Measurements from ENCODE around the gene ZNRD2.

Gene ZNRD2

DNA sequence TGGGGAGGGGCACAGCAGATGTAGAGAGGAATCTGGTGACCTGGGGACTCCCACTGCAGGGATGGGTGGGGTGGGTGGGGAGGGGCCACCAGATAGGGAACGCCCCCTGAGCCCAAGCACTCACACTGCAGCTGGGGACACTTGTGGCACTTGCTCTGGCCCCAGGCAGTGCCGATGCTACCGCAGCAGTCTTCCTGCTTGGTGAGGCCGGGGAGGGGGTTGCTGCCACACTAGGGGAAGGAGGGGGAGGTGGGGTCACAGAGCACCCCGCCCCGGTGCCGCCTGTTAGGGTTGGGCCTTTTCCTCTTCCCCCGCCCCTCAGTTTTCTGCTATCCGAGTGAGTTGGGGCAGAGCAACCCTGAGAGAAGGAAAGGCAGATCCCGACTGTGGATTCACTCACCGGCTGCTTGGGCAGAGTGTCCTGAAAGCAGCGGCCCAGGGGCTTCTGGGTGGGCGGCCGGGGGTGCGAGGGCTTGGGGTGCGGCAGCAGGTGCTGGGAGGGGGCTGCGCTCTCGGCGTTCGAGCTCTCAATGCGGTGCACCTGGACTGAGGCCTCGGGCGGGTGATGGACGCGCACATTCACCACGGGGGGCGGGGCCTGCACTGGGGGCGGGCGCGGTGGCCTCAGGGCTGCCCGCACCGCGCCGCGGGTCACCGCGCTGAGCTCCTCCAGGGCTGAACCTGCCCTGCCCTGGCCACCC lies 16.8 kb upstream of the ZNRD2 start:
- TF ChIP-seq, protein P1, sequence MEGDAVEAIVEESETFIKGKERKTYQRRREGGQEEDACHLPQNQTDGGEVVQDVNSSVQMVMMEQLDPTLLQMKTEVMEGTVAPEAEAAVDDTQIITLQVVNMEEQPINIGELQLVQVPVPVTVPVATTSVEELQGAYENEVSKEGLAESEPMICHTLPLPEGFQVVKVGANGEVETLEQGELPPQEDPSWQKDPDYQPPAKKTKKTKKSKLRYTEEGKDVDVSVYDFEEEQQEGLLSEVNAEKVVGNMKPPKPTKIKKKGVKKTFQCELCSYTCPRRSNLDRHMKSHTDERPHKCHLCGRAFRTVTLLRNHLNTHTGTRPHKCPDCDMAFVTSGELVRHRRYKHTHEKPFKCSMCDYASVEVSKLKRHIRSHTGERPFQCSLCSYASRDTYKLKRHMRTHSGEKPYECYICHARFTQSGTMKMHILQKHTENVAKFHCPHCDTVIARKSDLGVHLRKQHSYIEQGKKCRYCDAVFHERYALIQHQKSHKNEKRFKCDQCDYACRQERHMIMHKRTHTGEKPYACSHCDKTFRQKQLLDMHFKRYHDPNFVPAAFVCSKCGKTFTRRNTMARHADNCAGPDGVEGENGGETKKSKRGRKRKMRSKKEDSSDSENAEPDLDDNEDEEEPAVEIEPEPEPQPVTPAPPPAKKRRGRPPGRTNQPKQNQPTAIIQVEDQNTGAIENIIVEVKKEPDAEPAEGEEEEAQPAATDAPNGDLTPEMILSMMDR (IDR thresholded peaks at IDR 0.05; ENCODE audit: control insufficient read depth, insufficient read depth, low read depth, low read length, missing control alignments), result no peak
- no peak overlapping the region for H3K4me3 ChIP-seq (ENCODE audit: control insufficient read depth, low read depth, low read length)
- no peak for DNase-seq (ENCODE audit: low read depth)

DNA sequence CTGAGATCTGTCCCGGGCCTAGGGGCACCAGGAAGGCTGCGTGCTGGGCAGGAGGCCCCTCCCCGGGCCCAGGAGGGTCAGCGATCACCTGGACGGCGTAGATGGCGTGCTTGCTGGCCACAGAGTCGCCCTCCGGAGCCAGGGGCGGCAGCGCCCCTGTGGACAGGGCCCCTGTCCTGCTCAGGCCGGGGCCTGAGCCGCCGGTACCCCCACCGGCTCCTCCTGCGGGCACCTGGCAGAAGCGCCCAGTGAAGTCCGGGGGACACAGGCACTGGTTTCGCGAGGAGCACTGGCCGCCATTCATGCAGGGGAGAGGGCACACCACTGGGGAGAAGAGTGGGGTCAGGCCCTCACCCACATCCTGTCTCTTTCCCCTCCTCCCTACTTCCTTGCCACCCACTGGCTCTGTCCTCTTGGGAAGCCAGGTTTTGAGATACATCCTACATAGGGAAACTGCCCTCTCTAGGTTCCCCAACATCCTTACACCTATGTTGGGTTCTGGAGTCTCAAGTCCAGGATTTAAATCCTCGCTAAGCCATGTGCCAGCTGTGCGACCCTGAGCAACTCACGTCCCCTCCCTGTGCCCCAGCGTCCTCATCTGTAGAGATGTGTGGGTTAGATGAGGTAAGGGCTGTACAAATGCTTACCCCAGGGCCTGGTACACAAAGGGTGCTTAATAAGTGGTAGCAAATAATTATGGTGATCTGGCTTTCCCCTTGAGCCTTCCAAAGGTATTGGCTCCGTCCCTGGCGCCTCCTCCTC lies 16.0 kb upstream of the ZNRD2 start:
- TF ChIP-seq, protein P1 (IDR thresholded peaks at IDR 0.05; ENCODE audit: control insufficient read depth, insufficient read depth, low read depth, low read length, missing control alignments), result no peak
- no peak overlapping the region for H3K4me3 ChIP-seq (ENCODE audit: control insufficient read depth, low read depth, low read length)
- no peak for DNase-seq (ENCODE audit: low read depth)

DNA sequence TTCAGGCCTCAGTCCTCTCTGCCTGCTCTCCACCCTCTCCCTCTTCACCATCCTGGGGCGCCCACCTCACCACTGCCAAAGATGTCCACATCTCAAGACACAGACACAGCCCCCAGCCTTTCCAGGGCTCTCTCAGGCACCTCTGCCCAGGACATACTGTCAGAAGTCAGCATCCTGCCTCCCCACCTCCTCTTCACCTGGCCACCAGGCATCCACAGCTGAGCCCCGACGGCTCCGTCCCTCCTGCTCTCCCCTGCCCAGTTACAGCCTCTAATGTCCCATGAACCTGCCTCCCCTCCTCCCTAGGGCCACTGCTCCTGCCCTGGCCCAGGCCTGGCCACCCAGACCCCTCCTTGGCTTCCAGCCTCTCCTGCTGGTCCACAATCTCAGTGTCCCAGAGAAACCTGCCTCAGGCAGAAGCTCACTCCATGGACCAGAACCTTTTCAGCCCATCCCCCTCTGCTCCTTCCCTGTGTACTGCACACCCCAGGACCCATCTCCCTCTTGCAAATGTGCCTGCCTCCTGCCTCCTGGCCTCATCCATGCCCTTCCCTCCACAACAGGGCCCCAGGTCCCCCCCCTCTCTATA lies 15.3 kb upstream of the ZNRD2 start:
- H3K4me3 ChIP-seq (ENCODE audit: control insufficient read depth, low read depth, low read length), result no peak overlapping the region
- no peak for DNase-seq (ENCODE audit: low read depth)
- TF ChIP-seq, protein P1 (IDR thresholded peaks at IDR 0.05; ENCODE audit: control insufficient read depth, insufficient read depth, low read depth, low read length, missing control alignments), result no peak

DNA sequence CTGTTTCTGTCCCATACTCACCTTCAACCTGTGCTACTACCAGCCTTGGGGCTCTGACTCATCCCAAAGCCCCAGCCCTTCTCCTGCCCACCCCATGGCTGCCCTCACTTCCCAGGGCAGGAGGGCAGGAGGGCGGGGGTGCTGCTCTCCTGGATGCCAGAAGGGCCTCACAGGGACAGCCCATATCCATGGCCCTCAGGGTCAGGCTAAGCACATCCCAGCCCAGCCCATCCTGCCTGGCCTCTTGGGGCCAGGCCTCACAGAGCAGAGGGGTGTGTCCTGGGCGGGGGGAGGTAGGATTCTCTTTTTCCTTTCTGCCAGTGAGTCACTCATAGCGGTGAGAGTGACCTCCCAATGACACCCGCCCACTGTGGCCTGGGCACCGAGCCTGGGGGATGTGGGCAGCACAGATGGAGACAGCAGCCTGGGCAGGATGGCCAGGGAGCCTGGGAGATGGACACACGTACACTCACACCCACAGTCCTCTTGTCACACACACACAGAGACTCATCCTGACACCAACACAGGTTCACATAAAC lies 14.5 kb upstream of the ZNRD2 start:
- no peak overlapping the region; the same call in none of the 2 replicates for H3K4me3 ChIP-seq (ENCODE audit: control insufficient read depth, low read depth, low read length)
- TF ChIP-seq, protein P1 (IDR thresholded peaks at IDR 0.05; ENCODE audit: control insufficient read depth, insufficient read depth, low read depth, low read length, missing control alignments), result no peak
- peak; percentile 64 for DNase-seq (ENCODE audit: low read depth)

DNA sequence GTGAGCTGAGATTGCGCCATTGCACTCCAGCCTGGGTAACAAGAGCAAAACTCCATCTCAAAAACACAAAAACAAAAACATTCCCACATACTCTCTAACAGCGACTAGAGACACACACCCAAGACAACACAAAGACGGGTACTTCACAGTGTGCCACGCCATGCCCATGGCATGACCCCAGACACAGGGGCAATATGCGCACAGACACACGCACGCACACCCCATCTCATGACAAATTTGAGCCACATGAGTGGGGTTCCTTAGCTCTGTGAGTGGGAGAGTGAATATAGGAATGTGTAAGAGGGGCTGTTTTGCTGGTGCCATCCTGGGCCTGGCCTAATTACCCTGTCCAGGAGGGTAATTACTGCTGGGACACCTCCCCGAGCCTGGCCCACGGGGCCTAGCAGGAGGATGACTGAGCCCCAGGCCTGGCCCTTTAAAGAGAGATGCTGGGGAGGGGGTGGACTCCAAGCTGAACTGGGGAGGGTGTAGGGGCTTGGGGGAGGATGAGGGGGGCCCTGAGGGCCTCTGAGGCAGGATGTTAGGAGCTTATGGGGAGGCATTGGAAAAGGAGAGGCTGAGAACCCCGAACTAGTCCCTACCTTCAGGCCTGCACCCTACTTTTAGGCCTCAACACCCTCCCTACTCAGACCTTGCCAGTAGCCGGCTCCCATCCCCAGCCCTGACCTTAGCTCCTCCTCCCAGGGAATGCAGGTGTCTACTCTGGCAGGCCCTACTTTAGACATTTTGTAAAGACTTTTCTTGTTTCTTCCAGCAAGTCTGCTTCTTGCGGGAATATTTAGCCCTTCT lies 13.6 kb upstream of the ZNRD2 start:
- no peak for DNase-seq (ENCODE audit: low read depth)
- H3K4me3 ChIP-seq (ENCODE audit: control insufficient read depth, low read depth, low read length), result peak overlapping the region; percentile 75

More for the DNA sequence above, 13.6 kb upstream of the ZNRD2 start:
- TF ChIP-seq, protein P1 (IDR thresholded peaks at IDR 0.05; ENCODE audit: control insufficient read depth, insufficient read depth, low read depth, low read length, missing control alignments), result no peak
